HG03060 (cell line): Measurements from ENCODE around the gene CA10.

Experiments used
- ATAC-seq: cut with Tn5 transposase; IDR thresholded peaks from one replicate; pipeline ENCODE4 v1.9.1; 2021; ENCODE audit warnings: low read depth, moderate number of reproducible peaks; ENCODE audit not compliant: unreplicated experiment

CA10 gene

GRCh38 chr17:51793686-51794085 lies 364.8 kb downstream of the CA10 start:
- no peak for ATAC-seq

GRCh38 chr17:51778842-51779241 lies 379.7 kb downstream of the CA10 start:
- ATAC-seq, result no peak

DNA sequence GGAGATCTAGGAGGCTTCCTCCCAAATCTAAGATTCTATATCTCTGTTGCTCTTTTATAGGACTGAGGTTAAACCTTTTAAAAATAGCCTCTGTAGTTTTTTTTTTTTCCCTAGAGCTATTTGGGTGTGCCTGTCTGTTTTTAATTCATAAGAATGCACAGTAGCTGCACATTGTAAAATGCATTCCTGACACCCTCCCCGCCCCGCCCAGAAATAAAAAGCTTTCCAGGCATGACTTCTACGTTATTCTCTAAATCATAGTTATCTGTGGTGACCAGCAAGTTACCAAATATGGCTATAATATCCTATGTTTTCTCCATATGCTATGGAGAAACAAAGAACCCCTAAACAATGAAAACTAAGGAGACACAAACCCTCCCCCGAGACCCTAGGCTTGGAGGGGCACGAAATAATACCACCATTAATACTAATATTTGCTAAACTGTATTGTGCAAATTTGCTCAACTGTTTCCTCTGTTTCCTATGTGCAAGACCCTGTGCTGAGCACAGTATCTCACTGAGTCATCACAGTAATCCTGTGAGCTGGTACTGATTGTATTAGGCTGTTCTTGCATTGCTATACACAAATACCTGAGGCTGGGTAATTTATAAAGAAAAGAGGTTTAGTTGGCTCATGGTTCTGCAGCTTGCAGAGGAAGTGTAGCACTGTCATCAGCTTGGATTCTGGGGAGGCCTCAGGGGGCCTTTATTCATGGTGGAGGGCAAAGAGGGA lies 388.3 kb downstream of the CA10 start:
- ATAC-seq, result no peak

DNA sequence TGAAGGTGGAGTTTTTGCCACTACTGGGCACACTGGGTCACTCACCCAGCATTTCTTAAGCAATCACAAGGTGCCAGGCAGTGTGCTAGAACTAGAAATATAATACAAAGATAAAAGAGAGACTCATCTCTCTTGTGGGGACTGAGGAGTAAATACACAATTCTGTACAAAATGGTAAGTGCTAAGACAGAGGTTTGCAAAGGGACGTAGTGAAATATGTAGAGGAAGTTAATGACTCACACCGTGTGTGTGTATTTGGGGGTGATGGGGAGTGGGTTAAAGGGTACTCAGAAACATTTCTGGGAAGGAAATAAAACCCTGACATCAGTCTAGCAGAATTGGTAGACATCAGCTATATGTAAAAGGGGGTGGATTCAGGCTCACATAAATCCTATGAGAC lies 389.3 kb downstream of the CA10 start:
- no peak for ATAC-seq

- ATAC-seq, result no peak
These were observed 389.8 kb downstream of the CA10 start for GRCh38 chr17:51768706-51769105.

DNA sequence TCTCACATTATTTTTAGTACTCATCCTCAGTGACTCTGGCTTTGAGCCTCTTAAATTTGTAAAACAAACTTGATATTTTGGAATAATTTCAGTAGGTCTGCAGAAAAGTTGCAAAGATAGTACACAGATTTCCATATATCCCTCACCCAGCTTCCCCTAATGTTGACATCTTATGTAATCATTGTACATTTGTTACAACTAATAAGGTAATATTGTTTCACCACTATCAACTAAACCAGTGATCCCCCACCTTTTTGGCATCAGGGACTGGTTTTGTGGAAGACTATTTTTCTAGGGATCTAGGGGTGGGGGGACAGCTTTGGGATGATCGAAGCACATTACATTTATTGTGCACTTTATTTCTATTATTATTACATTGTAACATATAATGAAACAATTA lies 391.2 kb downstream of the CA10 start:
- no peak for ATAC-seq

DNA sequence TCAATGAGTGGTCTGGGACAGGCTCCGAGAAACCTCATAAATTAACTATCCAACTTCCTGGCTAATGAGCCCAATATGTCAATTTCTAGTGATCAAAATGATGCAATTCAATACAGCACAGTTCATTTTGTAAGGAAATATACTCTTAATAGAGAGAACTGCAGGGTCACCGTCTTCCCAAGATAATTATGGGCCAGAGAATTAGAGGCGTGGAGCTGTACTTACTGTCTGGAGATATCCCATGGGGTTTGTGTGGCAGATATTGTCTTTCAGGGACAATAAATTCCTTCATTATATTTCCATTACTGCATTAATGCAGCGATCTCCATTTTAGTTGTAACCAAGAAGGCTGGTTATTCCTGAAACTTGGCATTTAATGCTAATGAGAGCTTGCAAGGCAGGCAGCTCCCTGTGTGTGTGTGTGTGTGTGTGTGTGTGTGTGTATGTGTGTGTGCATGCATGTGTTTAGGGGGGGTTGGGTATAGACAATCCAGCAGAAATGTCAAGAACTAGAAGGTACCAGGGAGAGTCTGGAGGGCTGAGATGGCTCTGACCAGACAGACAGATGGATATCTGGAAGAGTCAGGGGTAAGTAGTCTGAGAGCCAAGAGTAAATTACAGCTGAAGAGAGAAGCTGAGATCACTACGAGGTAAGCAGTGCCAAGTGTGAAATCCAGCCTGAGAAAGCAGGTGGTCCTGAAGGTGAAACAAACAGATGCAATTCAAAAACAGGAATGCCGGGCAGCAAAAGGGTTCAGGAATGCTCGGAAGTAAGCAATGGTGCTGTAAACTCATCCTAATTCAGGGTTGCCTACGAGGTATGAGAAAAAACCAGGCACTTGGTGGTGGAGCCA lies 393.0 kb downstream of the CA10 start:
- no peak for ATAC-seq

- peak; percentile 79 for ATAC-seq
These were observed 394.0 kb downstream of the CA10 start for GRCh38 chr17:51764387-51764971.

DNA sequence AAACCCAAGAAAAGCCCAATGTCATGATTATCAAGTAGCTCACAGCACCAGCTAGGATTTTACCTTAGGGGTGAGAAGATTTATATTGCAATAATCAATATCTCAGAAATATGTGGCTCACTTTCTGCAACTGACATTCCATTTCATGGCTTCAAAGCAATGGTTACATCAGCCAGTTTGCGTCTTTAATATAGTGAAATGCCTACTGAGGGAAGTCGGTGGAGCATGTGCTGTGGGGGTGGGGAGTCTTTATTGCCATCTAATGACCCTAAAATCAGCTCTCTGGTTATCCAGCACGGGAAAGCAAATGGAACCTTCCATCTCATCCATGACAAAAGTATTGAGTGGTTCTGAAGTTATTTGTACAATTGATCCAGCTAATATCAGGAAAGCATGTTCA lies 395.5 kb downstream of the CA10 start:
- no peak for ATAC-seq

DNA sequence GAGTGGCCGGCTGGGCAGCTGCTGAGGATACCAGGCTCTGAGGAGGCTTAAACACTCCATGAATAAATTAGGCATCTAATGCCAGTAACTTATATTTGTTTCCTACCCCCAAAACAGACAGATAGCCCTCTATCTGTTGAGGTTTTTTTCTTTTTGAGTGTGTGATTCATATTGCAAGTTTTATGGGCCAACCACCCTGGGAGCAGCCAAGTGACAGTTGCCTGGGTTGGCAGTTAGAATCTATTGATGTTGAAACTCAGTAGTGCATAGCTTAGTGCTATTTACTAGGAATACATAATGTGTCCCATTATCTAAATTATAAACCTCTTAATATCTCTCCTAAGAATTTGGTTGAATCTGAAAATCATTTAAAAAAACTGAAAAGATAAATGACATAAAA lies 397.4 kb downstream of the CA10 start:
- ATAC-seq, result no peak

- ATAC-seq, result no peak
These were observed 399.3 kb downstream of the CA10 start for GRCh38 chr17:51759260-51759659.

DNA sequence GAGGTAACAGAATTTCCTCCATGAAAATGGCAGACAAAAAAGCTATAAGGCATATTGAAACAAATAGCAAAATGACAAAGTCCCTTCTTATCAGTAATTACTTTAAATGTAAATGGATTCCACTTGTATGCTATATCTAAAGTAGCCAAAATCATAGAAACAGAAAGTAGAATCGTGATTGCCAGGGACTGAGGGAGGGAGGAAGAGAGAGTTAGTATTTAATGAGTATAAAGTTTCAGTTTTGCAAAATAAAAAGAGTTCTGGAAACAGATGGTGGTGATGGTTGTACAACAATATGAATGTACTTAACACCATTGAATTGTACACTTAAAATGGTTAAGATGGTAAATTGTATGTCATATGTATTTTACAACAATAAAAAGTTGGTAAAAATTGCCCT lies 407.4 kb downstream of the CA10 start:
- no peak for ATAC-seq

DNA sequence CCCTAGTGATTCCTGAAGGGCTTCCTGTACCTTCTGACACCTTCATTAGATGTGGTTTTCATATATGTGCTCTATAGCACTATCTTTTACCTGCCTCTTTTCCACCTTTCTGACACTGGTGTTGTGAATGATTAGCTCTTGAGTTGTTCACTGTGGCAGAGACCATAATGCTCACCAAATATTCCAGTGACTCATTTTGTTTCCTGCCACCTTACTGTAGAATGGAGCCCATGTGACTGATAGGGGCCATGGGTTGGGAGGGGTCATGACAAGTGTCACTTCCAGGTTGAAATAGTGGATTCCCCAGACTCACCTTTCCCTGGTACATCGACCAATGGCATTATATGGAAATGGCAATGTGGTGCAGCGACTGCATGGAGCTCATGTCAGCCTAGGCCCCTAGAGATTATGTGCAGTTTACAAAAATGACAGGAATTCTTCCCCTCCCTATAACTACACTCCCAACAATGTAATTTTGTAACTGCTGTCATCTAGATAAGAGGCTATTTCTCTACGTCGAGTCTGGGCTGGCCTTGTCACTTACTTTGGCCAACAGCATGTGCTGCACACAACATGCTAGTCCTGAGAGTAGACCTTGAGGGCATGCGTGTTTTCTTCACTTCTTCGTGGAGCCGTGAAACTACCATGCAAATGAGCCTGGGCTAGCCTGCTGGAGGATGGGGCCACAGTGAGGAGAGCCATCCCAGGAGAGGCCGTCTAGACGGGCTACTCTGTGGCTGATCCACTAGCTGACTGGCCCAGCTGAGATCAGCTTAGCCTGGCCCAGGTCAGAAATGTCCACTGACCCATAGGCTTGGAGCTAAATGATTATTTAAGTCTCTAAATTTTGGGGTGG lies 409.5 kb downstream of the CA10 start:
- ATAC-seq, result no peak

GRCh38 chr17:51746421-51746820 lies 412.1 kb downstream of the CA10 start:
- ATAC-seq, result no peak

DNA sequence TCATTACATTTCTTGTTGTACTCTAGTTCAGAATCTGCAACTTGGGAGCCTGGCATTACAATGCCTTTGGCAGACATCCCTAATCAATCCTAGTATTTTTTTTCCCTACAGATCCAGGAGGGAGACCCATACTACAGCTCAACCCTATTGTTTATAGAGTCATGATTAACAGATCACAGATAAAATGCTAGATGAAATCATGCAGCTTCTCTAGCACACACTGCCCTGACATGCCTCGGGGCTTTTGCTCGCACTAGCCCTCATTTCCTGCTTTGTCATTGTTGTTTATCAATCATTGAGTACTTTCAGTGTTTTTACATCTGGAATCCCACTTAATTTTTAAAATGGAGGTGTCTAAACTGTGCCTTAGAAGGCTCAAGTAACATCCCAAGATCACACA lies 412.5 kb downstream of the CA10 start:
- ATAC-seq, result no peak

DNA sequence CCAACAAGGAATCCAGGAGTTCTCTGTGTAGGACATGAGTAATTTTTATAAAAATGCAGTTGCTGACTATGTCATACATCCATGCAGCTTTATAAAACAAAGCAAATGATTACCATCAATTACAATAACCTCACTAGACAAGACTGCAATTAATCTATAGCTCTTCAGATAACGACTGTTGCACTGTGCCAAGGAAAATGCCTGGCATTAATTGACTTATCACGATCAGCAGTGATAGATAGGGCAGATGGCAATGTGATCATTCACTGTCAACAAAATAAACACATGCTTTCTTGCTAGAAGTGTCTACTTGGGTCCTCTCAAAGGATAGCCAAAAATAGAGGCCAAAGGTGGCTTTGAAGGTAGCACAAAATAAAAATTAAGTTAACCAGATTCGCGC lies 415.0 kb downstream of the CA10 start:
- ATAC-seq, result no peak

GRCh38 chr17:51742571-51742970 lies 415.9 kb downstream of the CA10 start:
- ATAC-seq, result no peak

DNA sequence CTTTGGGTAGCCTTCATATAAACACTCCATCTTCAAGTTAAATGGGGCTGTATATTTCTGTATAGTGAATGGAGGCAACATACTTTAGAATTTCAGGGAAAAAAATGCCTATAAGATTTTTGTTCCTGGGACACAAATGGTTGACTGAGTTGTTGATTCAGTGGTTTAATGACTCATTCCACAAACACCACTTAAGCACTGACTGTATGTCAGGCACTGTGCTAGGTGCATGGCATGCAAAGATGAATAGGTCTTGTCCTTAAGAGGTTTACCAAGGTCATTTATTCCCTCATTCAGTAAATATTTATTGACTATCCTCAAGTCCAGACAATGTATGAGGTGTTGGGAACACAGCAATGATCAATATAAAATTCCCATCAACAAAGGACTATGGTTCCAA lies 417.1 kb downstream of the CA10 start:
- no peak for ATAC-seq

DNA sequence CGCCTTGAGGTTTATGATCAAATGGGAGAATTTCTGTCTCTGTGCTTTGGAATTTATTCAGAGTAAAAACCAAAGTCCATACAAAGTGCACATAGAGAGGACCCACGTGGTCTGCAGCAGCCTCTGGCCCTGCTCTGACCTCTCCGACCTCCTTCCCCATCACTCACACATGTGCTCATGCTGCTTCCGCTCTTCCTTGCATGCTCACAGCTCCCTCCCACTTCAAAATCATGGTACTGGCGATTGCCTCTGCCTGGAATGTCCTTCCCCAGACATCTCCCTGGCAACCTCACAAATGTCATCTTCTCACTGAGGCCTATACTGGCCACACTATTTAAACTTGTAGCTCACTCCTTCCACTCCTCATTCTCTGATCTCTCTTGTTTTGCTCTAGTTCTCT lies 418.0 kb downstream of the CA10 start:
- no peak for ATAC-seq

DNA sequence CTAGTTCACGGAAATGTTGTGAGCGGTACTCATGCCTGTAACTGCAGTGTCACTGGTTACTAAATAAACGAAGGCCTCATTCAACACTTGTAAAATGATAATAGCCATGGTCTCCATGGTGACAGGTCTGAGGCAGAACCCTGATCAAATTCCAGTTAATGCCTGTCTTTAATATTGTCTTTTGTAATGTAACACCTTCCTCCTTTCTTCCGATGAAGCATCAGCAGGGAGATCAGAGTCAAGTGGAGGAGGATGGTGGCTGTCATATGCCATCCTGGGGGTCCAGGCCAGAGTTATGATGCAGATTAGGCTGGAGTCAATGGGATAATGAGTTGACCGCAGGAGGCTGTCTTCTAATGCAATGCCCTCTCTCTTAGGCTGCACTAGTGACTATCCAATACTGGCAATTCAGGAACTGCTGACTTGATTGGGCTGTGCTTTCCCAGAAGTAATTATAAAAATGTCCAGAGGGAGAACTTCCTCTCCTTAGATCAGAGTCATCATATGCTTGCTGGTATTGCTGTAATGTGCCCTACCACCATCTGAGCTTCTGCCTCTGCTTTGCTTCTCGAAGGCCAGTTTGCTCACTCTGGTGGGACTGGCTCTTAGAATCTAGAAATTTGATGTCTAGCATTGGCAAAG lies 419.1 kb downstream of the CA10 start:
- ATAC-seq, result no peak
